HepG2 (cell line): Measurements from ENCODE around the gene GMPPA. TPM values are rescaled to one million over a fixed set of nuclear protein-coding genes. Genes with fewer than 3 reads are reported as not detected.
A peak's percentile ranks its signal among the peaks of the same experiment; 100 is the strongest.

Experiments used
- BCL3 ChIP-seq: sonication (generic); formaldehyde crosslinking; IDR thresholded peaks from 2 replicates; pipeline ENCODE4 v1.5.1; 2020; ENCODE audit warnings: mild to moderate bottlenecking, missing genetic modification reagents, moderate library complexity
- CBFB ChIP-seq: sonication (generic); formaldehyde crosslinking; IDR thresholded peaks from 2 replicates; pipeline ENCODE4 v1.4.0; 2020; ENCODE audit warnings: missing genetic modification reagents
- GMEB2 ChIP-seq: IDR thresholded peaks from 2 replicates; pipeline ENCODE4 v1.6.1; 2016; ENCODE audit warnings: missing biosample characterization, missing genetic modification reagents, low read depth
- HDAC2 ChIP-seq: sonication (generic); formaldehyde crosslinking; IDR thresholded peaks from 2 replicates; pipeline ENCODE4 v1.4.0; 2020; ENCODE audit warnings: missing genetic modification reagents
- IKZF1 ChIP-seq: fragments of 450-650 bp; IDR thresholded peaks from 2 replicates; pipeline ENCODE4 v1.7.1; 2016
- MYC ChIP-seq: sonication (generic); formaldehyde crosslinking; IDR thresholded peaks from 2 replicates; pipeline ENCODE4 v1.9.0; 2021; ENCODE audit warnings: missing genetic modification reagents, borderline replicate concordance
- NR3C1 ChIP-seq: sonication (generic); formaldehyde crosslinking; IDR thresholded peaks from 2 replicates; pipeline ENCODE4 v1.4.0; 2020; ENCODE audit warnings: missing genetic modification reagents
- RAD21 ChIP-seq: fragments of 450-650 bp; formaldehyde crosslinking; IDR thresholded peaks from 2 replicates; pipeline ENCODE4 v1.5.0; 2020; ENCODE audit warnings: mild to moderate bottlenecking
- SRY ChIP-seq: sonication (generic); formaldehyde crosslinking; IDR thresholded peaks from 2 replicates; pipeline ENCODE4 v1.8.0; 2022; ENCODE audit warnings: mild to moderate bottlenecking, missing genetic modification reagents
- THAP11 ChIP-seq: IDR thresholded peaks from 2 replicates; pipeline ENCODE4 v1.6.1; 2016; ENCODE audit warnings: missing biosample characterization, missing genetic modification reagents
- ZFX ChIP-seq: sonication (generic); formaldehyde crosslinking; IDR thresholded peaks from 2 replicates; pipeline ENCODE4 v1.4.0; 2020; ENCODE audit warnings: mild to moderate bottlenecking, low read depth, missing genetic modification reagents, moderate library complexity
- ZNF883 ChIP-seq: sonication (generic); formaldehyde crosslinking; IDR thresholded peaks from 2 replicates; pipeline ENCODE4 v1.5.1; 2020; ENCODE audit warnings: mild to moderate bottlenecking, missing genetic modification reagents; ENCODE audit errors: not compliant biosample characterization
- polyA plus RNA-seq, 8 experiments: library from polyadenylated mRNA; depleted of rRNA in 3 of 8; stranded (reverse) in 7 of 8; unstranded in 1 of 8; fragments of >200 nt; fragmentation: Illumina TruSeq in 4 of 8; extraction: Trizol in 4 of 8; gene quantifications; 2 replicates each; pipeline versions ENCODE4 v1.2.1 to v1.2.3, GENCODE V29; 2011 to 2016; ENCODE audit warnings: low read depth in 4 of 8, missing spikeins in 1 of 8, mixed read lengths in 1 of 8; ENCODE audit not compliant: insufficient read depth in 1 of 8
- total RNA-seq, 5 experiments: library from RNA; depleted of rRNA; stranded (reverse); fragments of >200 nt; fragmentation: Illumina TruSeq; extraction: Trizol; gene quantifications; 2 replicates each; pipeline ENCODE4 v1.2.3, GENCODE V29; 2016; ENCODE audit warnings: low read depth in 1 of 5
- TF ChIP-seq, protein P1 (sequence below): sonication (generic); formaldehyde crosslinking; IDR thresholded peaks from 2 replicates; pipeline ENCODE4 v1.8.0; 2022; ENCODE audit warnings: missing genetic modification reagents, mild to moderate bottlenecking, moderate library complexity, borderline replicate concordance

The GMPPA gene
- total and polyA plus RNA-seq, 2 of the 13 experiments (the other 11 are each of a cell fraction or from before 2014, with no cell fraction given) = 81.1 to 106 TPM

GRCh38 chr2:219459460-219460311 lies 39.0 kb upstream of the GMPPA start (continued):
- TF ChIP-seq SRY (CRISPR knock-in tag) (0 out of 2 replicates have a peak, but pooled peaks have one; percentile 23), HDAC2 (CRISPR knock-in tag) (0 out of 2 replicates have a peak, but pooled peaks have one; percentile 13), MYC (CRISPR knock-in tag) (peak; percentile 38; the same call in 1 of the 2 replicates), RAD21 (peak; percentile 51; the same call in 1 of the 2 replicates), GMEB2 (CRISPR knock-in tag) (no peak), IKZF1 (no peak), ZFX (CRISPR knock-in tag) (peak; percentile 45; the same call in 1 of the 2 replicates), THAP11 (CRISPR knock-in tag) (peak; percentile 38; the same call in 1 of the 2 replicates), ZNF883 (no peak), CBFB (CRISPR knock-in tag) (peak; percentile 21; the same call in 1 of the 2 replicates), NR3C1 (CRISPR knock-in tag) (no peak), BCL3 (CRISPR knock-in tag) (peak; percentile 39; the same call in 1 of the 2 replicates)
- TF ChIP-seq, protein P1, sequence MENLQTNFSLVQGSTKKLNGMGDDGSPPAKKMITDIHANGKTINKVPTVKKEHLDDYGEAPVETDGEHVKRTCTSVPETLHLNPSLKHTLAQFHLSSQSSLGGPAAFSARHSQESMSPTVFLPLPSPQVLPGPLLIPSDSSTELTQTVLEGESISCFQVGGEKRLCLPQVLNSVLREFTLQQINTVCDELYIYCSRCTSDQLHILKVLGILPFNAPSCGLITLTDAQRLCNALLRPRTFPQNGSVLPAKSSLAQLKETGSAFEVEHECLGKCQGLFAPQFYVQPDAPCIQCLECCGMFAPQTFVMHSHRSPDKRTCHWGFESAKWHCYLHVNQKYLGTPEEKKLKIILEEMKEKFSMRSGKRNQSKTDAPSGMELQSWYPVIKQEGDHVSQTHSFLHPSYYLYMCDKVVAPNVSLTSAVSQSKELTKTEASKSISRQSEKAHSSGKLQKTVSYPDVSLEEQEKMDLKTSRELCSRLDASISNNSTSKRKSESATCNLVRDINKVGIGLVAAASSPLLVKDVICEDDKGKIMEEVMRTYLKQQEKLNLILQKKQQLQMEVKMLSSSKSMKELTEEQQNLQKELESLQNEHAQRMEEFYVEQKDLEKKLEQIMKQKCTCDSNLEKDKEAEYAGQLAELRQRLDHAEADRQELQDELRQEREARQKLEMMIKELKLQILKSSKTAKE (CRISPR knock-in tag) = no peak
